Measurements from ENCODE around the gene MAP1LC3B2.

GRCh38 chr12:116551151-116551550 is 8.0 kb upstream of the MAP1LC3B2 start:
- TF ChIP-seq, protein P1, sequence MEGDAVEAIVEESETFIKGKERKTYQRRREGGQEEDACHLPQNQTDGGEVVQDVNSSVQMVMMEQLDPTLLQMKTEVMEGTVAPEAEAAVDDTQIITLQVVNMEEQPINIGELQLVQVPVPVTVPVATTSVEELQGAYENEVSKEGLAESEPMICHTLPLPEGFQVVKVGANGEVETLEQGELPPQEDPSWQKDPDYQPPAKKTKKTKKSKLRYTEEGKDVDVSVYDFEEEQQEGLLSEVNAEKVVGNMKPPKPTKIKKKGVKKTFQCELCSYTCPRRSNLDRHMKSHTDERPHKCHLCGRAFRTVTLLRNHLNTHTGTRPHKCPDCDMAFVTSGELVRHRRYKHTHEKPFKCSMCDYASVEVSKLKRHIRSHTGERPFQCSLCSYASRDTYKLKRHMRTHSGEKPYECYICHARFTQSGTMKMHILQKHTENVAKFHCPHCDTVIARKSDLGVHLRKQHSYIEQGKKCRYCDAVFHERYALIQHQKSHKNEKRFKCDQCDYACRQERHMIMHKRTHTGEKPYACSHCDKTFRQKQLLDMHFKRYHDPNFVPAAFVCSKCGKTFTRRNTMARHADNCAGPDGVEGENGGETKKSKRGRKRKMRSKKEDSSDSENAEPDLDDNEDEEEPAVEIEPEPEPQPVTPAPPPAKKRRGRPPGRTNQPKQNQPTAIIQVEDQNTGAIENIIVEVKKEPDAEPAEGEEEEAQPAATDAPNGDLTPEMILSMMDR (IDR thresholded peaks at IDR 0.05) = no peak
- TF ChIP-seq EP300 (IDR thresholded peaks at IDR 0.05) (no peak), POLR2A (IDR thresholded peaks at IDR 0.05) (no peak), POLR2AphosphoS5 (IDR thresholded peaks at IDR 0.05) (no peak)
